ENCODE measurements around the gene RFPL2.

GRCh38 chr22:32218470-32218869 is 13.6 kb upstream of the RFPL2 start:
- TF ChIP-seq ZNF274 (IDR thresholded peaks at IDR 0.05; ENCODE audit: low read depth, low read length) (no peak), YY1 (IDR thresholded peaks at IDR 0.05; ENCODE audit: insufficient read depth, insufficient read length) (no peak), SUZ12 (IDR thresholded peaks at IDR 0.05; ENCODE audit: extremely low read depth, insufficient read depth, insufficient read length) (no peak)
